ENCODE data around the gene CADM2. TPM values are rescaled to one million over a fixed set of nuclear protein-coding genes. Genes with fewer than 3 reads are reported as not detected.

The CADM2 gene
- polyA plus RNA-seq, 1 donor from 2014 or later, result 4.5 TPM

GRCh38 chr3:84961521-84962255 is 2.9 kb downstream of the CADM2 start:
- no peaks in the 10 kb centered on the region for H3K79me2 ChIP-seq (replicated peaks; ENCODE audit: insufficient read depth, low read length)
- H3K27ac ChIP-seq (ENCODE audit: low read length), result no peak overlapping the region
- peaks cover 18% of the 10 kb centered on the region for H3K27me3 ChIP-seq (ENCODE audit: insufficient read depth, low read depth, low read length)
- H3F3A ChIP-seq (ENCODE audit: insufficient read depth, low read length, poor library complexity, severe bottlenecking), result no peaks in the 10 kb centered on the region
- H4K20me1 ChIP-seq (ENCODE audit: insufficient read depth), result no peaks in the 10 kb centered on the region
- H3K4me3 ChIP-seq (ENCODE audit: low read length), result peak overlapping the region; percentile 84
- no peak for TF ChIP-seq REST (IDR thresholded peaks at IDR 0.05; ENCODE audit: borderline replicate concordance)
- no peak for TF ChIP-seq EP300 (conservative IDR thresholded peaks at IDR 0.05; ENCODE audit: poor library complexity, severe bottlenecking)
- peak; percentile 24 for TF ChIP-seq RAD21 (conservative IDR thresholded peaks at IDR 0.05)
- TF ChIP-seq EZH2 (IDR thresholded peaks at IDR 0.05; ENCODE audit: borderline replicate concordance, insufficient read depth, low read length, poor library complexity, severe bottlenecking), result no peak
- TF ChIP-seq TAF1 (IDR thresholded peaks at IDR 0.05; ENCODE audit: low read depth), result no peak
- peak; percentile 29 for TF ChIP-seq CTCF (IDR thresholded peaks at IDR 0.05; ENCODE audit: poor library complexity, severe bottlenecking)
- TF ChIP-seq POLR2AphosphoS5 (IDR thresholded peaks at IDR 0.05), result no peak
- TF ChIP-seq SMC3 (conservative IDR thresholded peaks at IDR 0.05; ENCODE audit: poor library complexity), result peak; percentile 34
- TF ChIP-seq MXI1 (conservative IDR thresholded peaks at IDR 0.05; ENCODE audit: poor library complexity, severe bottlenecking), result peak; percentile 16
- peak overlapping the region; percentile 74 for H3K4me2 ChIP-seq (ENCODE audit: low read length)
- H3K9me2 ChIP-seq (ENCODE audit: insufficient read depth, low read length), result no peaks in the 10 kb centered on the region
- peak overlapping the region; percentile 35 for H3K9ac ChIP-seq (ENCODE audit: low read length)
- no peak overlapping the region for H2AFZ ChIP-seq (ENCODE audit: low read depth, low read length)
- no peaks in the 10 kb centered on the region for H3K9me3 ChIP-seq (ENCODE audit: low read length)
- no peaks in the 10 kb centered on the region for H3K36me3 ChIP-seq (ENCODE audit: insufficient read depth, low read length)

- Histone ChIP-seq H3K9ac (ENCODE audit: low read length) (no peak overlapping the region), H3K4me3 (ENCODE audit: low read length) (peak overlapping the region; percentile 84)
These were observed 3.6 kb downstream of the CADM2 start for GRCh38 chr3:84962415-84962814.

More at GRCh38 chr3:84962415-84962814, 3.6 kb downstream of the CADM2 start:
- Histone ChIP-seq H3K9me2 (ENCODE audit: insufficient read depth, low read length) (no peaks in the 10 kb centered on the region), H2AFZ (ENCODE audit: low read depth, low read length) (no peak overlapping the region), H3K27me3 (ENCODE audit: insufficient read depth, low read depth, low read length) (peaks cover 16% of the 10 kb centered on the region), H3K27ac (ENCODE audit: low read length) (no peak overlapping the region), H3F3A (ENCODE audit: insufficient read depth, low read length, poor library complexity, severe bottlenecking) (no peaks in the 10 kb centered on the region), H3K36me3 (ENCODE audit: insufficient read depth, low read length) (no peaks in the 10 kb centered on the region), H3K9me3 (ENCODE audit: low read length) (no peaks in the 10 kb centered on the region), H4K20me1 (ENCODE audit: insufficient read depth) (no peaks in the 10 kb centered on the region), H3K79me2 (replicated peaks; ENCODE audit: insufficient read depth, low read length) (no peaks in the 10 kb centered on the region), H3K4me2 (ENCODE audit: low read length) (no peak overlapping the region)
- no peak for TF ChIP-seq EZH2 (IDR thresholded peaks at IDR 0.05; ENCODE audit: borderline replicate concordance, insufficient read depth, low read length, poor library complexity, severe bottlenecking)
- no peak for TF ChIP-seq MXI1 (conservative IDR thresholded peaks at IDR 0.05; ENCODE audit: poor library complexity, severe bottlenecking)
- no peak for TF ChIP-seq SMC3 (conservative IDR thresholded peaks at IDR 0.05; ENCODE audit: poor library complexity)
- TF ChIP-seq TAF1 (IDR thresholded peaks at IDR 0.05; ENCODE audit: low read depth), result no peak
- no peak for TF ChIP-seq CTCF (IDR thresholded peaks at IDR 0.05; ENCODE audit: poor library complexity, severe bottlenecking)
- TF ChIP-seq EP300 (conservative IDR thresholded peaks at IDR 0.05; ENCODE audit: poor library complexity, severe bottlenecking), result no peak
- no peak for TF ChIP-seq POLR2AphosphoS5 (IDR thresholded peaks at IDR 0.05)
- TF ChIP-seq RAD21 (conservative IDR thresholded peaks at IDR 0.05), result no peak
- no peak for TF ChIP-seq REST (IDR thresholded peaks at IDR 0.05; ENCODE audit: borderline replicate concordance)

Measured in neural cell (in vitro differentiated cells).